Measurements from ENCODE around the gene SPATA2. TPM values are rescaled to one million over a fixed set of nuclear protein-coding genes. Genes with fewer than 3 reads are reported as not detected.

Gene SPATA2
- total and polyA plus RNA-seq, 2 of the 13 experiments (the other 11 are each of a cell fraction or from before 2014, with no cell fraction given), result 3.2 to 8.7 TPM

DNA sequence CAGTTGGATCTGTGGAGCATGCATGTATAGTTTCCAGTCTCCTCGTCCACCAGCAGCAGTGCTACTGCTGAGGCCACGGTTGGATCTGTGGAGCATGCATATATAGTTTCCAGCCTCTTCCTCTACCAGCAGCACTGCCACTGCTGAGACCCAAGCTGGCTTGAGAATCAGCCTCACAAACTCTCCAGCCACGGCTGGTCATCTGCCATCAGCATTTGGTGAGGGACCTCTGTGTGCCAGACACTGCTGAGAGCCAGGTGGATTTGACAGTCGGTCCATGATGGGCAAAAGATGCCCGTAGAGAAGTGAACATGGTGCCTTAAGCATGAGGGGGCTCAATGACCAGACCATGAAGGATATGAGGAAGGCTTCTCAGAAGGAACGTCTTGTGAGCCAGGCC lies 56.3 kb downstream of the SPATA2 start:
- Histone ChIP-seq H3K27ac (ENCODE audit: extremely low read length, insufficient read depth, low read length) (no peak overlapping the region), H3K79me2 (ENCODE audit: insufficient read depth, low read length) (no peaks in the 10 kb centered on the region), H4K20me1 (ENCODE audit: insufficient read depth, low read length) (no peaks in the 10 kb centered on the region), H3K4me3 (replicated peaks in 1 of 3; ENCODE audit: insufficient read depth in 1 of 3, low read depth in 2 of 3, low read length in 3 of 3) (no peak overlapping the region), H3K9me3 (ENCODE audit: low read length) (no peaks in the 10 kb centered on the region), H3K4me1 (ENCODE audit: insufficient read depth, low read length) (0 out of 2 replicates have a peak, but pooled peaks cover 6% of the 10 kb centered on the region), H2AFZ (ENCODE audit: low read length) (no peak overlapping the region), H3K9ac (ENCODE audit: insufficient read depth, low read depth, low read length) (no peak overlapping the region), H3K27me3 (ENCODE audit: control insufficient read depth in 1 of 2, insufficient read depth in 2 of 2, low read length in 2 of 2) (no peaks in the 10 kb centered on the region), H3K4me2 (ENCODE audit: low read depth, low read length) (no peak overlapping the region), H3K36me3 (replicated peaks in 1 of 2; ENCODE audit: control insufficient read depth in 1 of 2, insufficient read depth in 2 of 2, low read length in 2 of 2) (peaks cover 8 to 18% of the 10 kb centered on the region in 2 experiments; a peak in 4 of 5 replicates)
- intact Hi-C loops (cut with micrococcal nuclease; ENCODE audit: unreplicated experiment), result no loop called here
- TF ChIP-seq CAMTA2 (CRISPR knock-in tag; IDR thresholded peaks at IDR 0.05; ENCODE audit: borderline replicate concordance), result no peak
- TF ChIP-seq ZNF572 (CRISPR knock-in tag; IDR thresholded peaks at IDR 0.05), result no peak
- no peak for TF ChIP-seq MIER2 (CRISPR knock-in tag; IDR thresholded peaks at IDR 0.05)
- FAIRE-seq (no peak), DNase-seq (ENCODE audit: low spot score) (no peak), ATAC-seq (no peak)
- POLR2A ChIA-PET, result no interaction called here
- CTCF ChIA-PET (ENCODE audit: low intra/inter-chr PET ratio, low total read pairs), result no interaction called here
- in situ Hi-C loops (cut with HindIII; ENCODE audit: extremely low pct_ligation_motif_present, low pct_unique_long_range_greater_than_20kb), result no loop called here
- 92% methylated on average over 6 of the region's 6 CpGs for WGBS (ENCODE audit: low lambda C conversion rate)
- no TSS peak for BruUV-seq (replicated peaks)

DNA sequence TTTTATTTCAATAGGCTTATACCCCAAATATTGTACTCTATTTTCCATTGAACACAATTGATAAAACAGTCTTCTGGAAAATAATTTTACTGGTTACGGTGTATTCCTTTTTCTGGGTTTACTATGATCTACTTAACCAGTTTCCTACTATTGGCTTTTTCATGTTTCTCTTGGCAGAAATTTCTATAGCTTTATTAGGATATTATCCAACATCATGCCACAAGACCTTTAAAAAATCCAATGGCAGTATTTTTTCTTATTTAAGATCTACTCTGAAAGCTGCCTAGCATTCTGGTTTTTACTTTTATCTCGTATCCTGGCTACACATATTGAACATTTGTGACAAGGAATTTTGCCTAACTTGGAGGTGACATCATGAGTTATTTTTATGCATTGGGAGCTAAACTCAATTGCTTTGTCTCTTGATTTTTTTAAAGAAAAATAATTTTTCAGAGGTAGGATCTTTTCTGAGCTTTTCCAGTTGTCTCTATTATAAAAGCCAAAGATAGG lies 57.2 kb downstream of the SPATA2 start:
- no peak for FAIRE-seq
- no peak for DNase-seq (ENCODE audit: low spot score)
- Histone ChIP-seq H3K79me2 (ENCODE audit: insufficient read depth, low read length) (no peaks in the 10 kb centered on the region), H3K9ac (ENCODE audit: insufficient read depth, low read depth, low read length) (no peak overlapping the region), H3K36me3 (replicated peaks in 1 of 2; ENCODE audit: control insufficient read depth in 1 of 2, insufficient read depth in 2 of 2, low read length in 2 of 2) (peaks cover 10 to 15% of the 10 kb centered on the region in 2 experiments; a peak in 4 of 5 replicates), H3K9me3 (ENCODE audit: low read length) (no peaks in the 10 kb centered on the region), H3K4me2 (ENCODE audit: low read depth, low read length) (no peak overlapping the region), H3K4me3 (replicated peaks in 1 of 3; ENCODE audit: insufficient read depth in 1 of 3, low read depth in 2 of 3, low read length in 3 of 3) (no peak overlapping the region), H3K27ac (ENCODE audit: extremely low read length, insufficient read depth, low read length) (no peak overlapping the region), H4K20me1 (ENCODE audit: insufficient read depth, low read length) (no peaks in the 10 kb centered on the region), H2AFZ (ENCODE audit: low read length) (no peak overlapping the region), H3K27me3 (ENCODE audit: control insufficient read depth in 1 of 2, insufficient read depth in 2 of 2, low read length in 2 of 2) (no peaks in the 10 kb centered on the region), H3K4me1 (ENCODE audit: insufficient read depth, low read length) (0 out of 2 replicates have a peak, but pooled peaks cover 6% of the 10 kb centered on the region)
- intact Hi-C loops (cut with micrococcal nuclease; ENCODE audit: unreplicated experiment) (no loop called here), in situ Hi-C loops (cut with HindIII; ENCODE audit: extremely low pct_ligation_motif_present, low pct_unique_long_range_greater_than_20kb) (no loop called here)
- whole genome bisulfite sequencing (ENCODE audit: low lambda C conversion rate), result 96% methylated on average over 2 of the region's 2 CpGs
- BruUV-seq (replicated peaks), result no TSS peak
- ATAC-seq, result no peak
- ChIA-PET POLR2A (no interaction called here), CTCF (ENCODE audit: low intra/inter-chr PET ratio, low total read pairs) (no interaction called here)
- TF ChIP-seq ZNF788 (CRISPR knock-in tag; IDR thresholded peaks at IDR 0.05; ENCODE audit: borderline replicate concordance), result no peak
- TF ChIP-seq ZIK1 (CRISPR knock-in tag; IDR thresholded peaks at IDR 0.05; ENCODE audit: borderline replicate concordance, low read depth), result no peak
- TF ChIP-seq SOX5 (CRISPR knock-in tag; IDR thresholded peaks at IDR 0.05; ENCODE audit: borderline replicate concordance), result no peak
- no peak for TF ChIP-seq ZMYM3 (CRISPR knock-in tag; IDR thresholded peaks at IDR 0.05)
- no peak for TF ChIP-seq ZNF260 (CRISPR knock-in tag; IDR thresholded peaks at IDR 0.05; ENCODE audit: borderline replicate concordance, low read depth)
- no peak for TF ChIP-seq NR2F2 (IDR thresholded peaks at IDR 0.05; ENCODE audit: borderline replicate concordance, low read depth)
- TF ChIP-seq NR3C1 (CRISPR knock-in tag; IDR thresholded peaks at IDR 0.05), result no peak
- no peak for TF ChIP-seq ZNF253 (CRISPR knock-in tag; IDR thresholded peaks at IDR 0.05; ENCODE audit: borderline replicate concordance)
- TF ChIP-seq, protein P1, sequence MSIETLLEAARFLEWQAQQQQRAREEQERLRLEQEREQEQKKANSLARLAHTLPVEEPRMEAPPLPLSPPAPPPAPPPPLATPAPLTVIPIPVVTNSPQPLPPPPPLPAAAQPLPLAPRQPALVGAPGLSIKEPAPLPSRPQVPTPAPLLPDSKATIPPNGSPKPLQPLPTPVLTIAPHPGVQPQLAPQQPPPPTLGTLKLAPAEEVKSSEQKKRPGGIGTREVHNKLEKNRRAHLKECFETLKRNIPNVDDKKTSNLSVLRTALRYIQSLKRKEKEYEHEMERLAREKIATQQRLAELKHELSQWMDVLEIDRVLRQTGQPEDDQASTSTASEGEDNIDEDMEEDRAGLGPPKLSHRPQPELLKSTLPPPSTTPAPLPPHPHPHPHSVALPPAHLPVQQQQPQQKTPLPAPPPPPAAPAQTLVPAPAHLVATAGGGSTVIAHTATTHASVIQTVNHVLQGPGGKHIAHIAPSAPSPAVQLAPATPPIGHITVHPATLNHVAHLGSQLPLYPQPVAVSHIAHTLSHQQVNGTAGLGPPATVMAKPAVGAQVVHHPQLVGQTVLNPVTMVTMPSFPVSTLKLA (IDR thresholded peaks at IDR 0.05), result no peak
- TF ChIP-seq, protein P2, sequence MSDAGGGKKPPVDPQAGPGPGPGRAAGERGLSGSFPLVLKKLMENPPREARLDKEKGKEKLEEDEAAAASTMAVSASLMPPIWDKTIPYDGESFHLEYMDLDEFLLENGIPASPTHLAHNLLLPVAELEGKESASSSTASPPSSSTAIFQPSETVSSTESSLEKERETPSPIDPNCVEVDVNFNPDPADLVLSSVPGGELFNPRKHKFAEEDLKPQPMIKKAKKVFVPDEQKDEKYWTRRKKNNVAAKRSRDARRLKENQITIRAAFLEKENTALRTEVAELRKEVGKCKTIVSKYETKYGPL (CRISPR knock-in tag; IDR thresholded peaks at IDR 0.05), result no peak
- no peak for TF ChIP-seq SSRP1 (CRISPR knock-in tag; IDR thresholded peaks at IDR 0.05)
- no peak for TF ChIP-seq KLF16 (CRISPR knock-in tag; IDR thresholded peaks at IDR 0.05)
- no peak for TF ChIP-seq STAG1 (CRISPR knock-in tag; IDR thresholded peaks at IDR 0.05)

All from HepG2 (cell line).